Right renal cortex interstitium (tissue), 3 donors: ENCODE measurements around the gene ADTRP. TPM values are rescaled to one million over a fixed set of nuclear protein-coding genes. Genes with fewer than 3 reads are reported as not detected.

Source experiments
- DNase-seq, 3 donors: peaks; one replicate each; pipeline ENCODE4 v3.0.0-alpha.2; 2013; ENCODE audit warnings: low read depth in 3 of 3, low spot score in 2 of 3
- polyA plus RNA-seq, 3 donors: library from polyadenylated mRNA; unstranded; fragments of 120-200 nt; gene quantifications; one replicate each; pipeline ENCODE4 v1.2.1, GENCODE V29; 2013; ENCODE audit not compliant: insufficient read length in 3 of 3

Gene ADTRP
- polyA plus RNA-seq, 3 donors: 0.72 to 2.9 (median 1.7) TPM

- no peak for DNase-seq
Measured at GRCh38 chr6:11775791-11776409, 2.7 kb downstream of the ADTRP start.

- no peak for DNase-seq
Measured at GRCh38 chr6:11774426-11774825, 4.2 kb downstream of the ADTRP start.

- no peak for DNase-seq
Measured at GRCh38 chr6:11773581-11773980, 5.0 kb downstream of the ADTRP start.

- no peak for DNase-seq
Measured at GRCh38 chr6:11773013-11773412, 5.6 kb downstream of the ADTRP start.

GRCh38 chr6:11772109-11772825, 6.3 kb downstream of the ADTRP start:
- DNase-seq: no peak

GRCh38 chr6:11771473-11772048, 7.0 kb downstream of the ADTRP start:
- DNase-seq: no peak

- no peak for DNase-seq
Measured at GRCh38 chr6:11770546-11771466, 7.8 kb downstream of the ADTRP start.

- no peak for DNase-seq
Measured at GRCh38 chr6:11769811-11770545, 8.6 kb downstream of the ADTRP start.

- DNase-seq: no peak
Measured at GRCh38 chr6:11769244-11769643, 9.4 kb downstream of the ADTRP start.

- DNase-seq: no peak
Measured at GRCh38 chr6:11767978-11768756, 10.4 kb downstream of the ADTRP start.

- no peak for DNase-seq
Measured at GRCh38 chr6:11767458-11767857, 11.1 kb downstream of the ADTRP start.

GRCh38 chr6:11766589-11767450, 11.8 kb downstream of the ADTRP start:
- DNase-seq: no peak

- DNase-seq: no peak
Measured at GRCh38 chr6:11766043-11766442, 12.6 kb downstream of the ADTRP start.

- DNase-seq: no peak
Measured at GRCh38 chr6:11764250-11764604, 14.4 kb downstream of the ADTRP start.

- no peak for DNase-seq
Measured at GRCh38 chr6:11763460-11764249, 14.9 kb downstream of the ADTRP start.

GRCh38 chr6:11762794-11763459, 15.7 kb downstream of the ADTRP start:
- no peak for DNase-seq
